Bronchial epithelial cell (primary cell): ENCODE measurements around the gene DNAJC4. TPM values are rescaled to one million over a fixed set of nuclear protein-coding genes. Genes with fewer than 3 reads are reported as not detected.

Source experiments
- DNase-seq: peaks from one replicate; pipeline ENCODE4 v3.0.0-alpha.2; 2010; ENCODE audit warnings: low read depth
- FAIRE-seq: peaks from 2 replicates; lab custom pipeline; 2011; peaks lifted over from hg19 to GRCh38; lab: Jason Lieb, UNC
- H3K27me3 ChIP-seq: 2 replicates; pipeline ENCODE4 v1.5.1; 2011; ENCODE audit warnings: low read length; ENCODE audit not compliant: control insufficient read depth, insufficient read depth
- H3K36me3 ChIP-seq: 2 replicates; pipeline ENCODE4 v1.5.1; 2011; ENCODE audit warnings: low read length; ENCODE audit not compliant: control insufficient read depth, insufficient read depth
- H3K4me3 ChIP-seq: 2 replicates; pipeline ENCODE4 v1.5.1; 2011; ENCODE audit warnings: mild to moderate bottlenecking, low read depth, low read length, control low read depth
- CTCF ChIP-seq: IDR thresholded peaks from 2 replicates; pipeline ENCODE4 v1.5.1; 2011; ENCODE audit warnings: mild to moderate bottlenecking, moderate library complexity, low read length, control low read depth, inconsistent platforms; ENCODE audit not compliant: insufficient read depth, severe bottlenecking
- total RNA-seq: library from RNA; depleted of rRNA; stranded (reverse); fragments of >200 nt; gene quantifications from 2 replicates; pipeline ENCODE4 v1.2.1, GENCODE V29; 2014

Gene DNAJC4
- total RNA-seq, 1 donor from 2014 or later: 3.4 TPM

- Histone ChIP-seq H3K27me3 (no peaks in the 10 kb centered on the region), H3K4me3 (no peak overlapping the region), H3K36me3 (peaks cover 3% of the 10 kb centered on the region)
- no peak for DNase-seq
- no peak for TF ChIP-seq CTCF
- no peak for FAIRE-seq
Observed at GRCh38 chr11:64238076-64238475, 7.7 kb downstream of the DNAJC4 start.

DNA sequence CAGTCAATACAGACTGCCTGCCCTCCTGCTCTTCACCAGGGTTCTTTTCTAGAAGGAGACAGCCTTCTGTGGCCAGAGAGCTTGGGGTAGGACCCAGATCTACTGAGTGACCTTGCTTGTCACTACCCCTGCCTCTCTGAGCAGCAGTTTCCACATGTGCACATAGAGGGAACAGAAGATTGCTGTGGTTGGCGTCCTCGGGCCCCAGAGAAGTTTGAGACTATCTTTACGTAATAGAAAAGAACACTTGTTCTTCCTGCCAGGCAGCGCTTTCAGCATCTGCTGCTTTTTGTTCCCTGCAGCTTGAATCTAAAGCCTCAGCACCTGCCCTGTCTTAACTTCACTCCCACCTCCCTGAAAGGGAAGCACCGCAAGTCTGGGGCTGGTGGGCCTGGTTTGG is 8.7 kb downstream of the DNAJC4 start:
- no peak for FAIRE-seq
- no peaks in the 10 kb centered on the region for H3K27me3 ChIP-seq
- DNase-seq: no peak
- peaks cover 8% of the 10 kb centered on the region for H3K36me3 ChIP-seq
- H3K4me3 ChIP-seq: no peak overlapping the region
- TF ChIP-seq CTCF: no peak

DNA sequence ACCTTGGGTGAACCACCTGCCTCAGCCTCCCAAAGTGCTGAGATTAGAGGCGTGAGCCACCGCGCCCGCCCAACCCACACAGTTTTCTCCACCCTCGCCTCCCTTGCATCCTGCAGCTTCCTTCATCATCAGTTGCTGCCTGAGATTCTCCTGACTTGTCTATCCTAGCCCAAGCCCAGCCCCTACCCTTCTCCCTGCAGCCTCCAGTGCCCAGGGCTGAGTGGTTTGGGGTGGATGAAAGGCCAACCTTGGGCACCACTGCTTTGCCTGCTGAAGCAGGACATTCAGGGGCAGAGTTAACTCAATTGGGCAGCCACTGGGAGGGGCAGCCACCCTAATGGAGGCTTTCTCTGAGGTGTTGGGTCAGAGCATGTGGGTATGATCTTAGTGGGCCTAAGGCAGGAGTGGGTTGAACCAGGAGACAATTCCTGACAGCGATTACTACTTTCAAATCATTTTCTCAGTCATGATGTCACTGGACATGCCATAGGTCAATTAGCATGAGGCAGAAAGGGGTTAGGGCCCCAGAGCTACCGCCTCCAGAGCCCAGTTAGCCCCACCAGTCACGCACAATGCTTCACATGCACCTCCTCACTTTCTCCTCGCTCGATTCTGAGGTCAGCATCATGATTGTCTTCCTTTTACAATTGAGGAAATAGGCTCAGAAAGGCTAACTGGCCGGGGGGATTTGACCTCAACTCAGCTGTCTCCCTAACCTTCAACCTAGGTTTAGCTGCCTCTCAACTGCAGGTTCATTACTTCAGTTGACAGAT is 9.5 kb downstream of the DNAJC4 start:
- no peak for DNase-seq
- Histone ChIP-seq H3K36me3 (peaks cover 11% of the 10 kb centered on the region), H3K4me3 (no peak overlapping the region), H3K27me3 (no peaks in the 10 kb centered on the region)
- TF ChIP-seq CTCF: no peak
- no peak for FAIRE-seq

DNA sequence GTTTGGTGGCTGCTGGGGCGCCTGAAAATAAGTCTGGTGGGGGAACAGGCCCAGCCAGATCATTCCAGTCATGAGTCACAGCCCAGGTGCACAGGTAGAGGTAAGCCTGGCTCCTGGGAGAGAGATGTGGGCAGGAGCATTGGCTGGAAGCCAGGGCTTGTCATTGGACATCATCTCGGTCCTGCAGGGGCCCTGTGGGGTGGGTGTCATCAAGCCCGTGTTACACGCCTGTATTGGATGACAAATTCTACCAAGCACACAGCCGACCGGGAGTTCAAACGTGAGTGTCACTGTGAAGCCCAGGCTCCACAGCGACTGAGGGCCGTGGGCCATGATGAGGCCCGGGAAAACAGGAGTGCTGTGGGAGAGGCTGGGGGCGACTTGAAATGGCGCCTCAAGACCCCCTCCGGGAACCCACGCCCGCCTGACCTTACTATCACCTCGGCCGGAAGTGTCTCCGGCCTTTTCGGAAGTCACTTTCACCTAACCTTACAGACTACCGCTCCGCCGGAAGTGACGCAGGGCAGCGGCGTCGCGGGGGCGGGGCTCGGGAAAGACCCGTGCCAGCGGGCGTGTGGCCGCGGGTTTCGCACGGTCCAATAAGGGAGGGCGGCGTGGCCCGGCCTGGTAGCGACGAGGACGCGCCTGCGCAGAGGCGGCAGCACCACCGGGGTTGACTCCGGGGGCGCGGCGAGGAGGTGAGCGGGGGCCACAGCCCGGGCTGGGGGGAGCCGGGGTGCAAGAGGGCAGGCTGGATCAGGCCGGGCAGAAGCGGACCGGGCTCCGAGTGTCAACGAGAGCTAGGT is 10.3 kb downstream of the DNAJC4 start, which contains the start of gene FKBP2:
FKBP2 (plus strand) TSS at position 661 of the 806 bp plus-strand sequence. CDS start 1,293 bp downstream, outside the sequence.
- DNase-seq (peak; percentile 97), FAIRE-seq (no peak)
- Histone ChIP-seq H3K27me3 (no peaks in the 10 kb centered on the region), H3K36me3 (peaks cover 13% of the 10 kb centered on the region), H3K4me3 (peak within 1 kb of the TSS; percentile 90)
- no peak for TF ChIP-seq CTCF

DNA sequence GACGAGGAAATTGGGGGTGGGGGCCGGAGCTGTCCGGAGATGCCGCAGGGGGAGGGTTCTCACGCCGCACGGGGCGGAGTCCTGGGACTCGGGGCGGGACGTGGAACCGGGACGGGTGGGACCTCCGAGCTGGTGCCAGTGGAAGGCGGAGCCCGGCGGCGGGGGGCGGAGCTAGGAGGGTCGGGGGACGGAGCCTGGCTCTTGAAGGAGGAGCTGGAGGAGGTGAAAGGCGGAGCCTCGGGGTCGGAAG is 10.8 kb downstream of the DNAJC4 start:
- Histone ChIP-seq H3K36me3 (peaks cover 13% of the 10 kb centered on the region), H3K4me3 (peak overlapping the region; percentile 90), H3K27me3 (no peaks in the 10 kb centered on the region)
- FAIRE-seq: no peak
- no peak for TF ChIP-seq CTCF
- DNase-seq: no peak
